Nephron (organoid): ENCODE measurements around the gene SPSB4.

Experiments
- H3K27ac Mint-ChIP-seq, 3 experiments: 2 replicates each; pipeline ENCODE4 v1.8.0; 2020; ENCODE audit warnings: mixed read lengths in 3 of 3, mild to moderate bottlenecking in 2 of 3, moderate library complexity in 1 of 3
- H3K27me3 Mint-ChIP-seq: 2 replicates; pipeline ENCODE4 v1.8.0; 2021; ENCODE audit warnings: low read depth, mild to moderate bottlenecking, moderate library complexity, mixed read lengths
- H3K36me3 Mint-ChIP-seq: 2 replicates; pipeline ENCODE4 v1.8.0; 2020; ENCODE audit warnings: low read depth, mixed read lengths
- H3K4me1 Mint-ChIP-seq: 2 replicates; pipeline ENCODE4 v1.8.0; 2020; ENCODE audit warnings: mixed read lengths
- H3K4me3 Mint-ChIP-seq, 3 experiments: 2 replicates each; pipeline ENCODE4 v1.8.0; 2020; ENCODE audit warnings: mild to moderate bottlenecking in 3 of 3, mixed read lengths in 3 of 3, moderate library complexity in 2 of 3
- H3K9me3 Mint-ChIP-seq: 2 replicates; pipeline ENCODE4 v1.8.0; 2020; ENCODE audit warnings: mixed read lengths
- CTCF ChIP-seq, 3 experiments: fragments of 200-600 bp; sonication (generic); IDR thresholded peaks; one replicate each; pipeline ENCODE4 v1.5.0; 2021; ENCODE audit warnings: antibody characterized with exemption in 3 of 3; ENCODE audit not compliant: unreplicated experiment in 3 of 3

Gene SPSB4

DNA sequence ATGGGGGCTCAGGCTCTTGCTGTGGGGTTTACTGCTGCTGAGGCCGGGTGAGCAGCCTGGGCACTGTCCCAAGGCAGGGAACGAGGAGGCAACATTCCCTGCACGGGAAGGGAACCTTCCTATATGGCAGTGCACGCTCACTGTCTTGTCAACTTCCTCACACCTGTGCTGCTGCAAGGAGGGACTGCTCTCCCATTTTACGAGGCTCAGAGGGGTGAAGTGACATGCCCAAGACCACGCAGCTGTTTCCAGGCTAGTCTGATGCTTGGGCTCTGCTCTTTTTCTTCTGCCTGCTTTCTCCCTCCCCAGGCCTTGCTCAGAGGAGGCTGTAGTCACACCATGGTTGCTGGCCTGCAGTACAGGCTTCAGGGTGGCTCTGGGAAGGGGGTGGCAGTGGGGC, 41.5 kb downstream of the SPSB4 start:
- Mint-ChIP-seq H3K9me3 (no peaks in the 10 kb centered on the region), H3K4me3 (peak overlapping the region in 1 of 3 experiments; percentile 16)
- no peak for TF ChIP-seq CTCF (IDR thresholded peaks at IDR 0.05; ENCODE audit: unreplicated experiment in 3 of 3)

DNA sequence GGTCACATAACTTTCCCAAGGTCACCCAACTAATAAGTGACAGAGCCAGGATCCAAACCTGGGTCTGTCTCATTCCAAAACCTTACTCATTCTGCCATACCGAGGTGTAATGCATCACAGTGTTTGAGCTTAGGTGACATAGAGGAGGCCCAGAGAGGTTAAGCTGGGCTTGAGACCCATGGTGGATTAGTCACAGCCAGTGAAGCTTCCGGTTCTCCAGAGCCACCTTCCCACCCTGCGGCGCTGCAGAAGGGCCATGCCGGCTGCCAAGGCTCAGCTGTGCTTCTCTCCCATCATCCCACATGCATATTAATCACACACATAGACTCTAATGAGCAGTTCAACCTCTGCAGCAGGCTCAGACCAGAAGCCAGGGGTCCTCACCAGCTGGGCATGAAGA, 42.2 kb downstream of the SPSB4 start:
- TF ChIP-seq CTCF (IDR thresholded peaks at IDR 0.05; ENCODE audit: unreplicated experiment in 3 of 3) = no peak
- H3K27ac Mint-ChIP-seq = peak overlapping the region; percentile 85 to 93 (median 91)
- peaks cover 86% of the 10 kb centered on the region for H3K4me1 Mint-ChIP-seq
- H3K9me3 Mint-ChIP-seq = no peaks in the 10 kb centered on the region
- H3K4me3 Mint-ChIP-seq = no peak overlapping the region
- peaks cover 4% of the 10 kb centered on the region for H3K36me3 Mint-ChIP-seq
- H3K27me3 Mint-ChIP-seq = no peaks in the 10 kb centered on the region

More for the DNA sequence above, 41.5 kb downstream of the SPSB4 start:
- H3K27me3 Mint-ChIP-seq = no peaks in the 10 kb centered on the region
- H3K36me3 Mint-ChIP-seq = peaks cover 4% of the 10 kb centered on the region
- H3K4me1 Mint-ChIP-seq = peaks cover 87% of the 10 kb centered on the region
- H3K27ac Mint-ChIP-seq = peak overlapping the region; percentile 29 to 91 (median 85)

GRCh38 chr3:141093971-141094684, 43.0 kb downstream of the SPSB4 start:
- no peaks in the 10 kb centered on the region for H3K27me3 Mint-ChIP-seq
- H3K4me3 Mint-ChIP-seq = peak overlapping the region in 2 of 3 experiments; percentile 4 to 56
- peak overlapping the region; percentile 85 to 93 (median 91) for H3K27ac Mint-ChIP-seq
- no peak for TF ChIP-seq CTCF (IDR thresholded peaks at IDR 0.05; ENCODE audit: unreplicated experiment in 3 of 3)
- peaks cover 8% of the 10 kb centered on the region for H3K36me3 Mint-ChIP-seq
- no peaks in the 10 kb centered on the region for H3K9me3 Mint-ChIP-seq
- H3K4me1 Mint-ChIP-seq = peaks cover 79% of the 10 kb centered on the region

GRCh38 chr3:141094790-141095545, 43.8 kb downstream of the SPSB4 start:
- peak overlapping the region in 2 of 3 experiments; percentile 72 to 81 for H3K4me3 Mint-ChIP-seq
- peaks cover 13% of the 10 kb centered on the region for H3K36me3 Mint-ChIP-seq
- H3K9me3 Mint-ChIP-seq = peaks cover under 1% of the 10 kb centered on the region
- no peaks in the 10 kb centered on the region for H3K27me3 Mint-ChIP-seq
- peak overlapping the region; percentile 85 to 93 (median 91) for H3K27ac Mint-ChIP-seq
- TF ChIP-seq CTCF (IDR thresholded peaks at IDR 0.05; ENCODE audit: unreplicated experiment in 3 of 3) = no peak
- H3K4me1 Mint-ChIP-seq = peaks cover 73% of the 10 kb centered on the region

- H3K4me1 Mint-ChIP-seq = peaks cover 67% of the 10 kb centered on the region
Measured at GRCh38 chr3:141095546-141095937, 44.4 kb downstream of the SPSB4 start.

More at GRCh38 chr3:141095546-141095937, 44.4 kb downstream of the SPSB4 start:
- Mint-ChIP-seq H3K9me3 (peaks cover 2% of the 10 kb centered on the region), H3K27me3 (no peaks in the 10 kb centered on the region), H3K36me3 (peaks cover 15% of the 10 kb centered on the region), H3K27ac (peak overlapping the region; percentile 85 to 93 (median 91)), H3K4me3 (peak overlapping the region in 1 of 3 experiments; percentile 81)
- no peak for TF ChIP-seq CTCF (IDR thresholded peaks at IDR 0.05; ENCODE audit: unreplicated experiment in 3 of 3)
